WTC11 (cell line): ENCODE measurements around the gene RHCG. TPM values are rescaled to one million over a fixed set of nuclear protein-coding genes. Genes with fewer than 3 reads are reported as not detected.

Experiments used
- ATAC-seq: fragments of 200-7000 bp; cut with Tn5 transposase; 2 replicates; pipeline ENCODE4 v1.10.0; 2021; ENCODE audit warnings: mild to moderate bottlenecking, moderate library complexity
- CTCF ChIA-PET: fragments of 300-600 bp; sonication (Branson Sonifier 250); formaldehyde crosslinking; loops from one replicate; lab custom pipeline; 2021; ENCODE audit warnings: antibody characterized with exemption; lab: Charles Lee
- POLR2A ChIA-PET: fragments of 350-600 bp; sonication (Branson Sonifier 250); formaldehyde crosslinking; loops from one replicate; lab custom pipeline; 2021; ENCODE audit warnings: antibody characterized with exemption; lab: Charles Lee
- DNase-seq: peaks from one replicate; pipeline ENCODE4 v3.0.0; 2021; ENCODE audit warnings: low spot score
- H3K27ac Mint-ChIP-seq: 2 replicates; pipeline ENCODE4 v1.8.0; 2021; ENCODE audit warnings: mixed read lengths
- H3K27me3 Mint-ChIP-seq: 2 replicates; pipeline ENCODE4 v1.8.0; 2021; ENCODE audit warnings: low read depth, mild to moderate bottlenecking, moderate library complexity, mixed read lengths
- H3K36me3 Mint-ChIP-seq: 2 replicates; pipeline ENCODE4 v1.8.0; 2021; ENCODE audit warnings: mixed read lengths
- H3K4me1 Mint-ChIP-seq: 2 replicates; pipeline ENCODE4 v1.8.0; 2022; ENCODE audit warnings: mixed read lengths
- H3K4me3 Mint-ChIP-seq: 2 replicates; pipeline ENCODE4 v1.8.0; 2021; ENCODE audit warnings: mild to moderate bottlenecking, moderate library complexity, mixed read lengths
- H3K9me3 Mint-ChIP-seq: 2 replicates; pipeline ENCODE4 v1.8.0; 2021; ENCODE audit warnings: mixed read lengths
- AFF4 ChIP-seq: sonication (generic); formaldehyde crosslinking; IDR thresholded peaks from 2 replicates; pipeline ENCODE4 v1.8.1; 2023; ENCODE audit warnings: mild to moderate bottlenecking, missing genetic modification reagents, borderline replicate concordance
- CBFB ChIP-seq: sonication (generic); formaldehyde crosslinking; IDR thresholded peaks from 2 replicates; pipeline ENCODE4 v1.8.1; 2022; ENCODE audit warnings: mild to moderate bottlenecking, low read depth, missing genetic modification reagents
- E2F1 ChIP-seq: sonication (generic); formaldehyde crosslinking; IDR thresholded peaks from 2 replicates; pipeline ENCODE4 v1.8.0; 2022; ENCODE audit warnings: mild to moderate bottlenecking, missing genetic modification reagents
- E2F4 ChIP-seq: sonication (generic); formaldehyde crosslinking; IDR thresholded peaks from 2 replicates; pipeline ENCODE4 v1.8.1; 2022; ENCODE audit warnings: low read depth, mild to moderate bottlenecking, moderate library complexity, missing genetic modification reagents, borderline replicate concordance
- EMX1 ChIP-seq: fragments of 250-450 bp; sonication (Bioruptor Pico); IDR thresholded peaks from 2 replicates; pipeline ENCODE4 v1.8.0; 2021; ENCODE audit warnings: mild to moderate bottlenecking
- ERG ChIP-seq: fragments of 250-450 bp; sonication (Bioruptor Pico); IDR thresholded peaks from 2 replicates; pipeline ENCODE4 v1.8.0; 2021; ENCODE audit warnings: mild to moderate bottlenecking
- ETV6 ChIP-seq: sonication (generic); formaldehyde crosslinking; IDR thresholded peaks from 2 replicates; pipeline ENCODE4 v1.8.1; 2022; ENCODE audit warnings: mild to moderate bottlenecking, missing genetic modification reagents
- FOXP1 ChIP-seq: sonication (generic); formaldehyde crosslinking; IDR thresholded peaks from 2 replicates; pipeline ENCODE4 v1.8.0; 2022; ENCODE audit warnings: missing genetic modification reagents, mild to moderate bottlenecking, moderate library complexity, borderline replicate concordance
- GABPB1 ChIP-seq: sonication (generic); formaldehyde crosslinking; IDR thresholded peaks from 2 replicates; pipeline ENCODE4 v1.8.1; 2023; ENCODE audit warnings: mild to moderate bottlenecking, missing genetic modification reagents
- NR1H2 ChIP-seq: sonication (generic); formaldehyde crosslinking; IDR thresholded peaks from 2 replicates; pipeline ENCODE4 v1.9.0; 2021; ENCODE audit warnings: mild to moderate bottlenecking, moderate library complexity, missing genetic modification reagents
- NR2C2 ChIP-seq: sonication (generic); formaldehyde crosslinking; IDR thresholded peaks from 2 replicates; pipeline ENCODE4 v1.8.0; 2022; ENCODE audit warnings: mild to moderate bottlenecking, missing genetic modification reagents
- PREB ChIP-seq: sonication (generic); formaldehyde crosslinking; IDR thresholded peaks from 2 replicates; pipeline ENCODE4 v1.8.1; 2022; ENCODE audit warnings: mild to moderate bottlenecking, missing genetic modification reagents, moderate library complexity, borderline replicate concordance
- PRRX2 ChIP-seq: fragments of 250-450 bp; sonication (Bioruptor Pico); IDR thresholded peaks from 2 replicates; pipeline ENCODE4 v1.8.0; 2021; ENCODE audit warnings: mild to moderate bottlenecking
- SOX15 ChIP-seq: fragments of 250-450 bp; sonication (Bioruptor Pico); IDR thresholded peaks from 2 replicates; pipeline ENCODE4 v1.9.0; 2021; ENCODE audit warnings: mild to moderate bottlenecking
- TP53 ChIP-seq: sonication (generic); formaldehyde crosslinking; IDR thresholded peaks from 2 replicates; pipeline ENCODE4 v1.8.1; 2023; ENCODE audit warnings: mild to moderate bottlenecking, missing genetic modification reagents
- ZNF232 ChIP-seq: sonication (generic); formaldehyde crosslinking; IDR thresholded peaks from 2 replicates; pipeline ENCODE4 v1.8.0; 2022; ENCODE audit warnings: mild to moderate bottlenecking, missing genetic modification reagents
- ZNF263 ChIP-seq: sonication (generic); formaldehyde crosslinking; IDR thresholded peaks from 2 replicates; pipeline ENCODE4 v1.8.1; 2022; ENCODE audit warnings: low read depth, mild to moderate bottlenecking, moderate library complexity, missing genetic modification reagents
- ZNF423 ChIP-seq: fragments of 250-450 bp; sonication (Bioruptor Pico); IDR thresholded peaks from 2 replicates; pipeline ENCODE4 v2.1.2; 2022; ENCODE audit warnings: mild to moderate bottlenecking, moderate library complexity
- ZNF532 ChIP-seq: fragments of 250-450 bp; sonication (Bioruptor Pico); IDR thresholded peaks from 2 replicates; pipeline ENCODE4 v1.9.0; 2021; ENCODE audit warnings: mild to moderate bottlenecking, borderline replicate concordance
- total RNA-seq: library from RNA; stranded (reverse); gene quantifications from 3 replicates; pipeline ENCODE4 v1.2.3, GENCODE V29; 2021

Gene RHCG
- total RNA-seq, 1 experiment from 2014 or later, result 0.31 TPM

- POLR2A ChIA-PET, result no interaction called here
- CTCF ChIA-PET, result interaction anchor here (0.6 to 9.2 kb wide), 6 partner anchors 10 to 81 kb away, joined by 3 to 96 read pairs (median 6); no protein-coding TSS in a partner anchor
- no peak for ATAC-seq
- Mint-ChIP-seq H3K4me3 (no peak overlapping the region), H3K36me3 (no peaks in the 10 kb centered on the region), H3K4me1 (peaks cover 21% of the 10 kb centered on the region), H3K27ac (no peak overlapping the region), H3K27me3 (peaks cover 24% of the 10 kb centered on the region), H3K9me3 (no peaks in the 10 kb centered on the region)
- no peak for DNase-seq
- TF ChIP-seq AFF4, result no peak
- no peak for TF ChIP-seq ZNF232 (CRISPR knock-in tag)
- no peak for TF ChIP-seq E2F1
- no peak for TF ChIP-seq CBFB (CRISPR knock-in tag)
- TF ChIP-seq EMX1 (CRISPR knock-in tag), result no peak
- no peak for TF ChIP-seq GABPB1 (CRISPR knock-in tag)
- no peak for TF ChIP-seq NR1H2 (CRISPR knock-in tag)
- no peak for TF ChIP-seq ETV6 (CRISPR knock-in tag)
- no peak for TF ChIP-seq NR2C2 (CRISPR knock-in tag)
- TF ChIP-seq ERG (CRISPR knock-in tag), result no peak
These were observed 56.6 kb downstream of the RHCG start for GRCh38 chr15:89439764-89440163.

- ATAC-seq, result peak; percentile 59
- no peak for DNase-seq
These were observed 59.6 kb downstream of the RHCG start for GRCh38 chr15:89436560-89437311.

GRCh38 chr15:89435362-89435761 lies 61.0 kb downstream of the RHCG start:
- DNase-seq (no peak), ATAC-seq (no peak)
- Mint-ChIP-seq H3K27me3 (peaks cover 28% of the 10 kb centered on the region), H3K4me3 (no peak overlapping the region), H3K27ac (no peak overlapping the region), H3K4me1 (peaks cover 9% of the 10 kb centered on the region), H3K9me3 (no peaks in the 10 kb centered on the region), H3K36me3 (no peaks in the 10 kb centered on the region)
- ChIA-PET CTCF (interaction anchor here (0.8 to 7.6 kb wide), 9 partner anchors 8 to 89 kb away, joined by 3 to 82 read pairs (median 5); no protein-coding TSS in a partner anchor), POLR2A (no interaction called here)
- TF ChIP-seq PREB (CRISPR knock-in tag) (no peak), FOXP1 (CRISPR knock-in tag) (no peak), PRRX2 (CRISPR knock-in tag) (no peak), ZNF532 (CRISPR knock-in tag) (no peak), SOX15 (CRISPR knock-in tag) (no peak), E2F4 (CRISPR knock-in tag) (no peak), ZNF423 (no peak)

More at GRCh38 chr15:89436560-89437311, 59.6 kb downstream of the RHCG start:
- H3K4me3 Mint-ChIP-seq, result no peak overlapping the region
- no peaks in the 10 kb centered on the region for H3K9me3 Mint-ChIP-seq
- no peaks in the 10 kb centered on the region for H3K36me3 Mint-ChIP-seq
- TF ChIP-seq ZNF263 (CRISPR knock-in tag), result peak; percentile 59; the same call in 1 of the 2 replicates
- TF ChIP-seq TP53, result no peak
- CTCF ChIA-PET, result interaction anchor here (1.0 to 7.6 kb wide), 4 partner anchors 20 to 78 kb away, joined by 3 to 82 read pairs (median 5); no protein-coding TSS in a partner anchor
- peaks cover 12% of the 10 kb centered on the region for H3K4me1 Mint-ChIP-seq
- no peak overlapping the region; the same call in 1 of the 2 replicates for H3K27ac Mint-ChIP-seq
- POLR2A ChIA-PET, result interaction anchor here (0.5 kb wide), 1 partner anchor 681 kb away, joined by 3 read pairs; no protein-coding TSS in a partner anchor
- peaks cover 24% of the 10 kb centered on the region for H3K27me3 Mint-ChIP-seq
